Lower lobe of right lung (tissue), 2 donors: ENCODE results near the gene HEG1. TPM values are rescaled to one million over a fixed set of nuclear protein-coding genes. Genes with fewer than 3 reads are reported as not detected.

ENCODE experiments used
- ATAC-seq, 2 donors: fragments of 200-7000 bp; cut with Tn5 transposase; one replicate each; pipeline ENCODE4 v1.9.1; 2020 to 2022; ENCODE audit warnings: mild to moderate bottlenecking in 2 of 2, moderate library complexity in 2 of 2
- DNase-seq: peaks from one replicate; pipeline ENCODE4 v3.0.0-alpha.2; 2020
- H3K27ac ChIP-seq: fragments of 200-600 bp; one replicate; pipeline ENCODE4 v1.8.0; 2022
- H3K27me3 ChIP-seq: fragments of 200-600 bp; one replicate; pipeline ENCODE4 v1.8.0; 2022; ENCODE audit warnings: low read depth
- H3K36me3 ChIP-seq: fragments of 200-600 bp; one replicate; pipeline ENCODE4 v1.8.0; 2022; ENCODE audit warnings: mild to moderate bottlenecking
- H3K4me1 ChIP-seq: fragments of 200-600 bp; one replicate; pipeline ENCODE4 v1.8.0; 2022
- H3K4me3 ChIP-seq: fragments of 200-600 bp; one replicate; pipeline ENCODE4 v1.8.0; 2022; ENCODE audit warnings: mild to moderate bottlenecking
- H3K9me3 ChIP-seq: fragments of 200-600 bp; one replicate; pipeline ENCODE4 v1.8.0; 2022
- intact Hi-C: fragments of 100-400 bp; cut with DNase I; formaldehyde crosslinking; loops from one replicate; pipeline ENCODE4 v1.11.0; 2022
- total RNA-seq: library from RNA; stranded (reverse); fragmentation: NEBNext Ultra II Directional; extraction: Animal tissue kit (Norgen Biotek cat#: 25700); gene quantifications from one replicate; pipeline ENCODE4 v1.2.1, GENCODE V29; 2021
- TF ChIP-seq, protein P1 (sequence below): fragments of 200-600 bp; IDR thresholded peaks from one replicate; pipeline ENCODE4 v1.8.0; 2022; ENCODE audit warnings: antibody characterized with exemption, mild to moderate bottlenecking
- donor health status: DM: no; HTN: yes; CAD: no; lungs with severe emphysema.

Gene HEG1
- total RNA-seq, 1 donor from 2014 or later = 157 TPM

DNA sequence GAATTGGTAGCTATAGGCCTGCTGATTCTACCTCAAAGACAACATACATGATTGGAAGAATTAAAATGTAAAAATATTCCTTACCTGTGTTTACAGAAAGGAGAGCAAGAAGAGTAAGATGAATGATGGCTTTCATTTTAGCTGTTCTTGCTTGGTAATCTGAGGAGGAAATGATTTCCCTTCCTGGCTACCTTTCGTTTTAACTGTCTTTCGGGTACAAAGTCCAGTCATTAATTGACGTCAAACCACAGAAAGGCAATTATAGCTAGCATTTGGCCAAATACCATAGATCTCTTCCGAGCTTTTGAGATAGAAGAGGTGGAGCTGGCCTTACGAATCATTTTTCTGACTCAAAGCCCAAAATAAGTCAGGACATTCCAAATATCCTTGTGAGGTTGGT lies 121.2 kb downstream of the HEG1 start, which contains the start of gene MUC13:
Gene MUC13 (minus strand): TSS at position 175 of the 400 bp plus-strand sequence. CDS start 39 bp downstream, at position 136.
- TF ChIP-seq, protein P1, sequence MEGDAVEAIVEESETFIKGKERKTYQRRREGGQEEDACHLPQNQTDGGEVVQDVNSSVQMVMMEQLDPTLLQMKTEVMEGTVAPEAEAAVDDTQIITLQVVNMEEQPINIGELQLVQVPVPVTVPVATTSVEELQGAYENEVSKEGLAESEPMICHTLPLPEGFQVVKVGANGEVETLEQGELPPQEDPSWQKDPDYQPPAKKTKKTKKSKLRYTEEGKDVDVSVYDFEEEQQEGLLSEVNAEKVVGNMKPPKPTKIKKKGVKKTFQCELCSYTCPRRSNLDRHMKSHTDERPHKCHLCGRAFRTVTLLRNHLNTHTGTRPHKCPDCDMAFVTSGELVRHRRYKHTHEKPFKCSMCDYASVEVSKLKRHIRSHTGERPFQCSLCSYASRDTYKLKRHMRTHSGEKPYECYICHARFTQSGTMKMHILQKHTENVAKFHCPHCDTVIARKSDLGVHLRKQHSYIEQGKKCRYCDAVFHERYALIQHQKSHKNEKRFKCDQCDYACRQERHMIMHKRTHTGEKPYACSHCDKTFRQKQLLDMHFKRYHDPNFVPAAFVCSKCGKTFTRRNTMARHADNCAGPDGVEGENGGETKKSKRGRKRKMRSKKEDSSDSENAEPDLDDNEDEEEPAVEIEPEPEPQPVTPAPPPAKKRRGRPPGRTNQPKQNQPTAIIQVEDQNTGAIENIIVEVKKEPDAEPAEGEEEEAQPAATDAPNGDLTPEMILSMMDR = no peak
- Histone ChIP-seq H3K27ac (no peak within 1 kb of the TSS), H3K9me3 (no peaks in the 10 kb centered on the region), H3K4me1 (no peaks in the 10 kb centered on the region), H3K36me3 (no peaks in the 10 kb centered on the region), H3K27me3 (no peaks in the 10 kb centered on the region), H3K4me3 (no peak within 1 kb of the TSS)
- no peak for DNase-seq
- ATAC-seq = no peak
- intact Hi-C loops = no loop called here

DNA sequence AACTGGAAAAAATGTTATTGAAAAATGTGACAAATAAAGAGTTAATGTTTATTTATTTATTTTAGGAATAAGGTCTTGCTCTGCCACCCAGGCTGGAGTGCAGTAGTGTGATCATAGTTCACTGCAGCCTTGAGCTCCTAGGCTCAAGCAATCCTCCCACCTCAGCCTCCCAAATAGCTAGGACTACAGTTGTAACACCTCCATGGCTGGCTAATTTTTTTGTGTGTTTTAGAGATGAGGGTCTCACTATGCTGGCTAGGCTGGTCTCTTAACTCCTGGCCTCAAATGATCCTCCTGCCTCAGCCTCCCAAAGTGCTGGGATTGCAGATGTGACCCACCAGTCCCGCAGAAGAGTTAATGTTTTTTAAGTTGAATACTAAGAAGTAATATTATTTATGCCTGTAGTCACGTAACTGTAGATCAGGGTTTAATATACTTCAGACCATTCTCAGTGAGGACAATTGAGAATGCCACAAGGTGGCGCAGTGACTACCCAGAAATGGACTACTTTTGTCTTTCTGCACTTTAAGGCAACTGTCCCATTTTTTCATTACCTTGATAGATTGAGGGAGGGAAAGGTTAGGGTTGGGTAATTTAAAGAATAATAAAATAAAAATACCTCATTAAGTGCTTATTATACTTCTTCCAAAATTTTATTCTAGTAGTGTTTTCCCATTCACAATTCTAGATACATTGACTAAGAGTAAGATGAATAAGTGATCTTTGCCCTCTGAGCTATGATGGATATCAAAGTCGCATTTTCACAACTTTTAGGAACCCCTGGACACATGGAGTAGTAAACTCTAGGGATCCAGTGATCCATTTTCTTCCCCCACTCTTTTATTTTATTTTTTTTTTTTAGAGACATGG lies 127.2 kb downstream of the HEG1 start:
- H3K36me3 ChIP-seq = no peaks in the 10 kb centered on the region
- DNase-seq (no peak), ATAC-seq (peak; percentile 70 to 76)
- H3K27me3 ChIP-seq = no peaks in the 10 kb centered on the region
- no peak overlapping the region for H3K27ac ChIP-seq
- TF ChIP-seq, protein P1 = peak; percentile 76
- H3K4me3 ChIP-seq = no peak overlapping the region
- H3K9me3 ChIP-seq = no peaks in the 10 kb centered on the region
- H3K4me1 ChIP-seq = no peaks in the 10 kb centered on the region
- intact Hi-C loops = no loop called here

DNA sequence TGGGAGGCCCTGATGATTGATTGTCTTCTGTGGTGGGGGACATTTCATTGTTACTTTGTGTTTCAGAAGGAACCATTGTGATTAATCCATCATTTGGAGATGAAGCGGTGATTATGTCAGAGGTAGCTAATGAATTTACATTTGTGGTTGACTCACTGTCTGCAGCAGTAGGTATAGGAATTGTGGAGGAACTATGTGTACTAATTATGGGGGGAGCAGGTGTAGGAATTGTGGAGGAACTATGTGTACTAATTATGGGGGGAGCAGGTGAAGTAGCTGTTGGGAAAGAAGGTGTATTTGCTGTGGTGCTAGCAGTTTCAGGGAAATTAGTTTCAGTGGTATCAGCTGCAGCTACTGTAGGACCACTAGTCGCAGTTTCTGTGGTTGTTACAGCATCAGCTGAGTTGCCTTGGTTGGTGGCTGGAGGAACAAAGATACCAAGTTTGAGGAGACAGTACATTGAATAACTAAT lies 128.2 kb downstream of the HEG1 start:
- DNase-seq (no peak), ATAC-seq (no peak)
- Histone ChIP-seq H3K9me3 (no peaks in the 10 kb centered on the region), H3K27me3 (no peaks in the 10 kb centered on the region), H3K4me3 (no peak overlapping the region), H3K4me1 (no peaks in the 10 kb centered on the region), H3K36me3 (no peaks in the 10 kb centered on the region), H3K27ac (no peak overlapping the region)
- intact Hi-C loops = no loop called here
- TF ChIP-seq, protein P1 = no peak

DNA sequence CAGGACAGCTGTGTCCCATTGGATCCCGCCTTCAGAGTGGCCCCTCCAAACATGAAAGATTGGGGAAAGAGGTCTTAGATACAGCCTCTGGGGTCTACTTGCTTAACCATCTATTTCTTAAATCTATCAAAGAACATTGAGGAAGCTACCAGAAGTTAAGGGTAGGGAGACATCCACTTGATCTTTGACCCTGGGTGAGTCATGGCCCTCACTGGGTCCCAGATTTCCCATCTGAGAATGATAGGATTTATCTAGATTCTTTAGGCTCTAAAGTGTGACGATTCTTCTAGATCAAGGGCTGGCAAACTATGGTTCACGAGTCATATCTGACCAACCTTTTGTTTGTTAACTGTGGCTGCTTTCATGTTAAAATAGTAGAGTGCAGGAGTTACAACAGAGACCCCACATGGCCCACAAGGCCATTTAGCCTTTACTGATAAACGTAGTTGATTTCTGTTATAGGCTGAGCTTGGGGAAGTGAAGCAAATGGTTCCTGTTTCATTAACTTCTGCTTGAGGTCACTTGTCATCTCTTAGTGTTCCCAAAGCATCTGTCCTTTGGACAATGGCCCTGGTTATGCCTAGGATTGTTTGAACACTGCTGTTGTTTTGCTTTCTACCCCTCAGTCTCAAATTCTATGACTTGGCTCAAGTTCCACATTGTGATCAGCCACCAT lies 129.2 kb downstream of the HEG1 start:
- Histone ChIP-seq H3K9me3 (no peaks in the 10 kb centered on the region), H3K4me1 (no peaks in the 10 kb centered on the region), H3K36me3 (no peaks in the 10 kb centered on the region), H3K4me3 (no peak overlapping the region), H3K27ac (no peak overlapping the region), H3K27me3 (no peaks in the 10 kb centered on the region)
- TF ChIP-seq, protein P1 = no peak
- DNase-seq (no peak), ATAC-seq (peak in 1 of 2 donors; percentile 40)
- intact Hi-C loops = no loop called here

DNA sequence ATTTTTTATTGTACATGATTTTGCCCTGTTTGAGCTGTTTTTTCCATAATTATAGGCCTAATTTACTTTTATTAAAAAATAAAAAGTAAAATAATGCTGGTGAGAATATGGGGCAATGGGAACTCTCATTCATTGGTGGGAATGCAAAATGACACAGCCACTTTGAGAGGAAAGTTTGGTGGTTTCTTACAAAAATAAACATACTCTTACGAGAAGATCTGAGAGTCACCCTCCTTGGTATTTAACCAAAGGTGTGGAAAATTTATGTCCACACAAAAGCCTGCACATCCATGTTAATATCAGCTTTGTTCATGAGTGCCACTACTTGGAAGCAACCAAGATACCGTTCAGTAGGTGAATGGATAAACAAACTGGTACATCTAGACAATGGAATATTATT lies 131.1 kb downstream of the HEG1 start:
- intact Hi-C loops = no loop called here
- no peaks in the 10 kb centered on the region for H3K4me1 ChIP-seq
- H3K36me3 ChIP-seq = no peaks in the 10 kb centered on the region
- H3K9me3 ChIP-seq = no peaks in the 10 kb centered on the region
- H3K27me3 ChIP-seq = no peaks in the 10 kb centered on the region
- no peak for DNase-seq
- H3K27ac ChIP-seq = no peak overlapping the region
- TF ChIP-seq, protein P1 = no peak
- no peak for ATAC-seq
- no peak overlapping the region for H3K4me3 ChIP-seq
